GM23338 (cell line): ENCODE data around the gene SDF2L1.
"Not testable (repeated sequence)": the region's sequence is repeated elsewhere in the genome, so short reads cannot be mapped to it uniquely, and the experiment has no call there.

Experiments
- CTCF ChIP-seq, 2 experiments: fragments of 200-600 bp in 1 of 2; sonication (generic) in 1 of 2; conservative IDR thresholded peaks; 2 replicates each; pipeline versions ENCODE4 v1.5.1 to v1.6.1; 2016 to 2017; ENCODE audit warnings: antibody characterized with exemption in 2 of 2, low read depth in 2 of 2, mild to moderate bottlenecking in 2 of 2, moderate library complexity in 1 of 2
- EZH2 ChIP-seq: fragments of 200-600 bp; sonication (generic); IDR thresholded peaks from one replicate; pipeline ENCODE4 v1.8.0; 2017; ENCODE audit warnings: antibody characterized with exemption, mild to moderate bottlenecking, low read depth; ENCODE audit not compliant: unreplicated experiment
- EZH2phosphoT487 ChIP-seq: fragments of 200-600 bp; sonication (generic); IDR thresholded peaks from one replicate; pipeline ENCODE4 v1.8.1; 2018; ENCODE audit warnings: antibody characterized with exemption; ENCODE audit not compliant: unreplicated experiment
- POLR2AphosphoS5 ChIP-seq: IDR thresholded peaks from 2 replicates; pipeline ENCODE4 v1.6.1; 2016; ENCODE audit warnings: antibody characterized with exemption, low read depth

- not testable (repeated sequence) for TF ChIP-seq EZH2; CTCF (conservative IDR thresholded peaks at IDR 0.05; ENCODE audit: low read depth in 2 of 2); POLR2AphosphoS5; EZH2phosphoT487
Observed at GRCh38 chr22:21617337-21617736, 24.8 kb upstream of the SDF2L1 start.
